ES-I3 (cell line): ENCODE results near the gene SHMT2.

Experiments used
- H3K36me3 ChIP-seq: 2 replicates; pipeline ENCODE4 v1.6.1; 2013; ENCODE audit warnings: mild to moderate bottlenecking, low read length, control low read depth, moderate library complexity; ENCODE audit not compliant: insufficient read depth
- H3K4me1 ChIP-seq: 2 replicates; pipeline ENCODE4 v1.6.1; 2013; ENCODE audit warnings: mild to moderate bottlenecking, control low read depth, low read length; ENCODE audit not compliant: insufficient read depth
- H3K9ac ChIP-seq: 2 replicates; pipeline ENCODE4 v1.6.1; 2013; ENCODE audit warnings: low read depth, mild to moderate bottlenecking, low read length, moderate library complexity
- H3K9me3 ChIP-seq: 2 replicates; pipeline ENCODE4 v1.6.1; 2013; ENCODE audit warnings: mild to moderate bottlenecking, low read length, moderate library complexity; ENCODE audit not compliant: control insufficient read depth, insufficient read depth

SHMT2 gene

DNA sequence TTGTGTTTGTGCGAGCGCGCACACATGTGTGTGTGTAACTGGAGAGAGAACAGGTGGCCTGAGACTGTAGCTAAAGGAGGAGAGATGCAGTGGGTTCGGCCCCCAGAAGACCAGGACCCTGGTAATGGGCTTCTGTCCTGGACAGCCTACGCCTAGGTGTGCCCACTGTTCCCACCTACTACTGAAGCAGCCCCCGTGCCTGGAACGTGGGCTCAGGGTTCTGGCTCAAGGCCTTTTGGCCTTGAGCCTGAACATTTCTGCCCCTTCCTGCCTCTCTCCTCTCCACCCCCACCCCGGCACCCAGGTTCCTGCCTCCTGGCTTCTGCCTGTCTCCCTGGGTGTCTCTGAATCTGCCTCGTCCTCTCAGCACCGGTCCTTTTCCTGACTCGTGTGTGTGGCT is 14.4 kb upstream of the SHMT2 start:
- Histone ChIP-seq H3K36me3 (peaks cover 2% of the 10 kb centered on the region; the same call in 1 of the 2 replicates), H3K4me1 (peaks cover 25% of the 10 kb centered on the region), H3K9me3 (no peaks in the 10 kb centered on the region), H3K9ac (no peak overlapping the region)

- Histone ChIP-seq H3K9ac (no peak overlapping the region; the same call in 1 of the 2 replicates), H3K4me1 (peaks cover 25% of the 10 kb centered on the region), H3K9me3 (no peaks in the 10 kb centered on the region), H3K36me3 (peaks cover 2% of the 10 kb centered on the region; the same call in 1 of the 2 replicates)
Observed at GRCh38 chr12:57215668-57216013, 13.9 kb upstream of the SHMT2 start.

- H3K9ac ChIP-seq = peak within 1 kb of the TSS; percentile 38; the same call in 1 of the 2 replicates
Observed at GRCh38 chr12:57216014-57216911, 13.2 kb upstream of the SHMT2 start, which contains the start of gene NXPH4. TSS of gene NXPH4 (plus strand) at chr12:57216794. CDS start at chr12:57216970, 176 bp downstream.

DNA sequence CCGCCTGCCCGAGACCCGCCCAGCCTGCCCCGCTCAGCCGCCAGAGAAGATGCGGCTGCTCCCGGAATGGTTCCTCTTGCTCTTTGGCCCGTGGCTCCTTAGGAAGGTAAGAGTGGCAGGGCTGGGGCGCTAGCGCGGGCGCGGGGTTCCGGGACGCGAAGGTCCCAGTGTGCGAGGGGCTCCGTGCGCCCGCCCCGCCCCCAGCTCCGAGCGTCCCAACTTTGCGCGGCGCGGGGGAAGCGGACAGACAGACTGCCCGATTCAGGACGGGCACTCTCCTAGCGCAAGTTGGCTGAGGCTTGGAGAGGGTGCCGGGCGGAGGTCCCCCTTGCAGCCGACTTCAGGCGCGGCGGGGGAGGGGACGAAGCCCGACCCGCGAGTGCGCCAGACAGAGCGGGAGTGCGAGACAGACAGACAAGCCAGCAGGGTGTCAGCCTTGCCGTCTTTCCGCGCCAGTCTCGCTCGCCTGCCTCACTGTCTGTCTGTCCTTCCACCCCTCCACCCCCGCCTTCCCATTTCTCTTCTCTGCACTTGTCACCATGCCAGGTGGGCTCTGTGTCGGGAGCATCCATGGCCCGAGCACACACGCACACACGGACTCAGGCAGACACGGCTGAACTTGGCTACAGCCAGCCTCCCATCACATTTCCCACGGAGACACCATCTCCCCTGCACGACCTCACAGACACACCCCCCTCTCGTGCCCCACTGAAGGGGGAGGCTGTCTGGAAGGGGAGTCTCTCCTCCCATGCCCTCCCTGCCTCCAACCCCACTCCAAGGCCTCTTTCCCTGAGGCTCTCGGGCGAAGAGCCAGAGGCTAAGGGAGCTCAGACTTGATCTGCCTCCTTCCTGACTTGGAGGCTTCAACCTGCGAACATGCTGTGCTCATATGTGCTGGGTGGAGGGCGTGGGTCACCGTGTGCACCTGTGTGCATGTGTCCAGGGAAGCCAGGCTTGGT is 12.3 kb upstream of the SHMT2 start:
- Histone ChIP-seq H3K9ac (peak overlapping the region; percentile 38; the same call in 1 of the 2 replicates), H3K9me3 (no peaks in the 10 kb centered on the region), H3K4me1 (peaks cover 29% of the 10 kb centered on the region), H3K36me3 (no peaks in the 10 kb centered on the region)

More at GRCh38 chr12:57216014-57216911, 13.2 kb upstream of the SHMT2 start, which contains the start of gene NXPH4:
- H3K9me3 ChIP-seq = no peaks in the 10 kb centered on the region
- peaks cover 25% of the 10 kb centered on the region for H3K4me1 ChIP-seq
- peaks cover 2% of the 10 kb centered on the region; the same call in 1 of the 2 replicates for H3K36me3 ChIP-seq

DNA sequence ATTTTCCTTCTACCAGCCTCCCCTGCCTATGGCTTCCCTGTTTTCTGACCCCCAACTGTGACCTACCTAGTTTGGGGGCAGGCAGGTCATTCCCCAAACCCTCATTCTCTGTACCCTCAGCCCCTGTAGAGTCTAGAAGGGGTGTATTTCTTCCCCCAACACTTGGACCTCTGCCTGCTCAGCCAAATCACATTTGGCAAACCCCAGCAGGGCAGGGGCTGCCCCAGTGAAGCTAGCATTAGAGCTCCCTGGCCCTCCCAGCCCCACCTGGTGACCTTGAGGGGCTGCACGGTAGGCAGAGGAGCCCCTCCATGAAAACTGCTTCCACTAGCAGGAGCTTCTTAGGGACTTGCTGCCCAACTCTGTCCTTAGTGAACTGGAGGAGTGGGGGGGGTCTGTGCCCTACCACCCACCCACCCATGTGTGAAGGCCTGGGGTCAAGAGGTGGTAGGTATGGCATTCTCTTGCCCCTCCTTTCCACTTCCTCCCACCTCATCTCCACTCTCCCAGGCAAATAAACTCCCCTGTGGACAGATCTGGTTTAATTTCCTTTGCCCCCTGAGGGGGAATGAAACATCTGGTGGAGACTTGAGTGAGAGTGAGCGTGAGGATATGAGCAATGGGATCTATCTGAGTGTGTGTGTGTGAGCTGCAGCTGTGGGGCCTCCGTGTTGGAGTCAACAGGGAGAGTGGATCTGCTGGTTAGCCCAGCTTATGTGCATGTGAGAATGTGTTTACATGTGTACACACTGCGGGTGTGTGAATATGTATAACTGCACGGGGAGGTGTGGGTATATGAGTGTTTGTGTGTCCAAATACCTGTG is 11.3 kb upstream of the SHMT2 start:
- no peaks in the 10 kb centered on the region for H3K9me3 ChIP-seq
- H3K4me1 ChIP-seq = peaks cover 29% of the 10 kb centered on the region
- H3K9ac ChIP-seq = no peak overlapping the region
- H3K36me3 ChIP-seq = no peaks in the 10 kb centered on the region

DNA sequence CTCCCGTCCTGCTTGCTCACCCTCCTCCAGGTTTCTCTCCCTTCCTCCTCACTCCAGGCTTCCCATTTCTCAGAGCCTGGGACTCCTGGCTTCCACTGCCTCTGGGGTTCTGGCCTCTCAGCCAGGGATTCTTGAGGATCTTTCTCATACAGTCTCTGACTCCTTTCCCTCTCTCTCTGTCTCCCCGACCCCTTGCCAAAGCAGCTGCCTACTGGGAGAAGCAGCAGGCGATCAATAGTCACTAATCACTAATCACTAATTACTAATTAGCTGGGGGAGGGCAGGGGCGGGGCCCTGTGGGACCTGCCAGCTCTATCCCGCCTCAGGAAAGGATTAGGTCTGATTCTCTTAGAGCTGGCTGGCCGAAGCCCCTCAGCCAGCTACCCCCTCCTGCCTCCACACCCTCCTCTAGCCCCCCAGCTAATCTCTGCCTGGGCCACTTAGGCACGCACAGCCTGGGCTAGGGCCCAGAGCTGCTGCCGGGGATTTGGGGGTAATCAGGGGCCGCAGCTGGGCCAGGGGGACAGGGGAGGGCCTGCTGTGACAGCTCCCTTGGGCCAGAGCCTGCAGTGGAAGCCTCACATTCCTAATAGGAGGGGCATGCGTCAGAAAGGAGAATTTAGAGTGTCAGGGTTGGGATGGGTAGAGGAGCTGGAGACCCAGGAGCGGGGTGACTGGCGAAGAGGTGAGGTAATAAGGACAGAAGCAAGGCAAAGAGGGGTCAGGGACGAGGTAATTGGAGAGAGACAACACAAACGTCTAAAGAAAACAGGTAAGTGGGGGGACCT is 10.1 kb upstream of the SHMT2 start:
- peaks cover 27% of the 10 kb centered on the region for H3K4me1 ChIP-seq
- H3K9me3 ChIP-seq = no peaks in the 10 kb centered on the region
- H3K36me3 ChIP-seq = no peaks in the 10 kb centered on the region
- no peak overlapping the region for H3K9ac ChIP-seq

- Histone ChIP-seq H3K9ac (no peak overlapping the region), H3K4me1 (peaks cover 27% of the 10 kb centered on the region), H3K36me3 (no peaks in the 10 kb centered on the region), H3K9me3 (no peaks in the 10 kb centered on the region)
Observed at GRCh38 chr12:57219993-57220754, 9.3 kb upstream of the SHMT2 start.

DNA sequence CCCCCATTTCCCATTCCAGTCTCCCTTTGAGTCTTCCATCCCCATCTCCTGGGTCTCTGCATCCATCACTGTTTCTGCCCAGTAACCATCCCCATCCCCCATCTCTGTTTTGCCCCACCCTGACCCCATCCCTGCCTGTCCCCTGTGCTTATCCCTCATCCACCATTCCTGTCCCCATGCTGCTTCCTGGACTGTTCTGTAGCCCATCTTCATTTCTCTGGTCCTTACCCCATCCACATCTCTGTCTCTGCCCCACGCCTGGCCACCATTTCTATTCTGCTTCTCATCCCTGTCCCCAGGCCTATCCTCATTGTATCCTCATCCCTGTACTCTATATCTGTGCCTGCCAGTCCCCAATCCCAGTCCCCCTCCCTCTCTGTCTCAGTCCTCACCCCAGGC is 8.7 kb upstream of the SHMT2 start:
- Histone ChIP-seq H3K4me1 (peaks cover 22% of the 10 kb centered on the region), H3K9ac (no peak overlapping the region), H3K9me3 (no peaks in the 10 kb centered on the region), H3K36me3 (no peaks in the 10 kb centered on the region)

GRCh38 chr12:57221169-57221917 is 8.2 kb upstream of the SHMT2 start:
- no peaks in the 10 kb centered on the region for H3K36me3 ChIP-seq
- no peaks in the 10 kb centered on the region for H3K9me3 ChIP-seq
- H3K4me1 ChIP-seq = peaks cover 18% of the 10 kb centered on the region
- no peak overlapping the region for H3K9ac ChIP-seq

- H3K36me3 ChIP-seq = no peaks in the 10 kb centered on the region
- H3K4me1 ChIP-seq = peaks cover 20% of the 10 kb centered on the region
- H3K9me3 ChIP-seq = no peaks in the 10 kb centered on the region
- no peak overlapping the region for H3K9ac ChIP-seq
Observed at GRCh38 chr12:57222286-57223190, 7.0 kb upstream of the SHMT2 start.
